Fibroblast of skin of right biceps (primary cell): ENCODE results near the gene RHOH.

ENCODE experiments used
- DNase-seq: peaks from one replicate; pipeline ENCODE4 v3.0.0-alpha.2; 2013

The RHOH gene

DNA sequence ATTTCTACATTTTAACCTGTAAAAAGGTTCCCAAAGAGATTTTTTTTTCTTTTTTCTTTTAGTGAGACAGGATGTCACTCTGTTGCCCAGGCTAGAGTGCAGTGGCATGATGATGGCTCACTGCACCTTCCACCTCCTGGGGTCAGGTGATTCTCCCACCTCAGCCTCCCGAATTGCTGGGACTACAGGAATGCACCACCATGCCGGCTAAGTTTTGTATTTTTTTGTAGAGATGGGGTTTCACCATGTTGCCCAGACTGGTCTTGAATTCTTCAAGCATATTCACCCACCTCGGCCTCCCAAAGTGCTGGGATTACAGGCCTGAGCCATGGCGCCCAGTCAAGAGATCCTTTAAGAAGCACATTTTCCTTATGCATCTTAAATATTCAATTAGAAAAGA lies 12.6 kb downstream of the RHOH start:
- DNase-seq: no peak

DNA sequence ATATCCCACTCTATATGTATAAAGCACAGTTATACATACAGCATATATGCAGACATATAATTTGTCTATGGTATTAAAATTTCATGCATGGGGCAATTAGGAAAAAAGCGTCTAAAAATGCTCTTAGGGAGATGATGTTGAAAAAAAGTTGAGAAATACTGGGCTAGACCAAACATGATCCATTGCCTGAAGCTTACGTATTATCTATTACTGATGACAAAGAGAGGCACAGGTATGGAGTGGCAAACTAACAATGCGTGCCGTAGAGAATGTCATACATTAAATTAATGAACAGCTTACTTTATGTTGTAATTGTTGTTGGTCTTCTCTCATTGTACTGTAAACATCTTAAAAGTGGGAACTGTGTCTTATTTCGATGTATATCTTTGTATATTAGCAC lies 13.9 kb downstream of the RHOH start:
- no peak for DNase-seq

DNA sequence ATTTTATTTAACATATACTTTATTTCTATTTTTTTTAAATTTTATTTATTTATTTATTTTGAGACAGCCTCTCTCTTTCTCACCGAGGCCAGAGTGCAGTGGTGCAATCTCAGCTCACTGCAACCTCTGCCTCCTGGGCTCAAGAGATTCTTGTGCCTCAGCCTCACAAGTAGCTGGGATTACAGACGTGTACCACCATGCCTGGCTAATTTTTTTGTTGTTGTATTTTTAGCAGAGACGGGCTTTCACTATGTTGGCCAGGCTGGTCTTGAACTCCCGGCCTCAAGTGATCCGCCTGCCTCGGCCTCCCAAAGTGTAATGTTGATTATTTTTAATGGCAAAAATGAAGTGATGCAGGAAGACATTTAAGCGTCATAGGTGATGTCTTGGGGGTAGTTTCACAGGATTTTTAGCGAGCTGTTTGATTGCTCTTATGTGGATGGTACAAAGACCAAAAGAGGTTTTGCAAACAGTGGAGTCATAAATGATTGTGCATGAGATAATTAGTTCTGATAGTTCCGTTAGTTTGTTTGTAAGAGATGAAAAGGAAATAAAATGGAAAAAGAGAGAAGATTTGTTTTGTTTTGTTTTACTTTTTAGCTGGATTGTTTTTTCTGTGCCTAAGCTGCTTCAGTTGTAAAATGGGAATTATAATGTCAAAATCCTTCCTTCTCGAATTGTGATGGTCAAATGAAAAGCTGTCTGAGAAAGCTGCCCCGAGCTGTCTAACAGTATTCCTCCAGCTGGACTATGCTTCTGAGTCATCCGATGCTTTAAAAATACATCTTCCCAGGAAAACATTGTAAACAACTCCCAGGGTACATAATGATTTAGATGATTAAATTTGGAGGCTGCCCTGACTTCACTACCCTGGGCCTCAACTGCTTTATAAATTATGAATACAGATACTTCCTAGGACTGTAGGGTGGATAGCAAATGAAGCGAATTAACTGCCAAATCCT lies 14.7 kb downstream of the RHOH start:
- no peak for DNase-seq

DNA sequence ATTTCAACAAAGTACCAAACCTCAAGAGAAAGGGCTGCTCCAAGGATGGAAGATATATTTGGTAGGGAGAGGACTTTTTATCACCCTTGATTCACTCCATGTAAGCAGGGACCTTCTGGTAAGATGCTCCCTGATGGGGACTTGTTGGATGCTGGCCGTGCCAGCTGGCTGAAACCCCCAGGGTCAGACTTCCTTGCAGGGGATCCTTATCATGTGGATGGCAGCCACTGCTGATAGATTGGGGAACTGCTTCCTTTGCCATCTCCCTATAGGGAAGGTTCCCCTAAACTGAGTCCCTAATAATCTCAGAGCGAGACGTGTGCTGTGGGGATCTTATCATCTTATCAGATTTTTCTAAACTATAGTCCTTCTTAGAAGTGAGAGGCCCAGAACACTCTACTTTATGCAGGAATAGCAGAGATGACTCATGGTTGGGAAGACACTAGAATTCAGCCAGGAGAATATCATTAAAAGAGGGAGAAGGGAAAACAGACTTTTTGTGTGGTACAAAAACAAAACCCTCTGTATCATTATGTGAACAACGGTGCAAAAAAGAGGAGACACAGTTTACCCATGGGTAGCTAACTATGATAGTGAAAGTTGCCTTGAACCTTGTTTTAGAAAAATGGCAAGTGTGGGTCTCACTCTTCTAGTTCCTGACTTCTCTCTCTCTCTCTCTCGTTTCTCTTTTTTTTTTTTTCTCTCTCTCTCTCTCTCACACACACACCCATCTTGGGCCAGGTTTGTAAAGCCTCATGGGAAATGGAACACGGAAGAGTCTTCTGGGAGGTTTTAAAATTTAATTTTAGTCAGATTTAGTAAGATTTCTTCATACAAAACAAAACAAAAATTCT lies 16.1 kb downstream of the RHOH start:
- DNase-seq: peak; percentile 17

DNA sequence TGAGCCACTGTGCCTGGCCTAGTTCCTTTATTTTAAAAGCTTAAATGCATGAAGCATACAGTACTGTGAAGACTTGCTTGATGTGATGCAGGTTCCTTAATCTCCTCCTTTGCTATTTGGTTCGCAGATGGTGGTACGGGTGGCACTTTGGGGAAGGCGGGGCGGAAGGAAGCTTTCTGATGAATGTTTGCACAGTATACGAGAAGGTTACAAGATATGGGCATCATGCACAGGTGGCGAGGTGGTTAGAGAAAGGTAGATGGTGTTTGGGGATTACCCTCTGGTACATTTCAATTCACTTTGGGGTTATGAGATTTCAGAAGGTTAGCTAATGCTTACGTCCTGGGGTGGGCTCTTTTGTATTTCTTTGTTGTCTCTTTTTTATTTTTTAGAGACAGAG lies 17.2 kb downstream of the RHOH start:
- no peak for DNase-seq

DNA sequence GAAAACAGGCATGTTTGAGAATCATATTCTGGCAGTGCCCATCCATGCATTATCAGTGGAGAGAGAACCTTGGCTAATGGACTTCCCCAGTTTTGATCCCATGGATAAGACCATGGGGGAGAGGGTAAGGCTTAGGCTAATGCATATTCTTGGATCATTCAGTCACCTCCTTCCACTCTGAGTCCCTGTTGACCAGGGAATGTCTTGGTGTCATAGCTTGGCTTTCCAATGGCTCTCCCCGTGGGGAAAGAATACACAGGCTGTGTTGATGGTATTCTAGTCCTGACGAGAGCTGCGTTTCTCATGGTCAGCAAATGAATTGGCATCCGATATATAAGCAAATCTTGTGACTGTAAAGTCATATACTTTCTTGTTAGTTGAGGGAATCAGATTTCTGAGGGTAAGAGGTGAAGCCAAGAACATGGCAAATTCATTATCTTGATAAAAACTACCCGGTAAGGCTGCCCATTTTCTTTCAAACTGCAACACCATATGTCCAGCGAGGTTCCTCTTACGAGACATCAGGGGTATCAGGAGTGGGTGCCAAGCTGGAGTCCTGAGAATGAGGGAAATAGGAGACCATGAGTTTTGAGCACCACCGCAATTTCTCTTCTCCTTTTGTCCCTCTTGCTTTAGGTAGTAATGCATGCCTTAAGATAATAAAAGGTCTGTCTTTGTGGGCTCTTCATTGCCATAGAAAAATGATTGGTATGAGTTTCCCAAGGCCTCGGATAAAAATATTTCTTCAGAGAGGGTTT lies 18.0 kb downstream of the RHOH start:
- no peak for DNase-seq

DNA sequence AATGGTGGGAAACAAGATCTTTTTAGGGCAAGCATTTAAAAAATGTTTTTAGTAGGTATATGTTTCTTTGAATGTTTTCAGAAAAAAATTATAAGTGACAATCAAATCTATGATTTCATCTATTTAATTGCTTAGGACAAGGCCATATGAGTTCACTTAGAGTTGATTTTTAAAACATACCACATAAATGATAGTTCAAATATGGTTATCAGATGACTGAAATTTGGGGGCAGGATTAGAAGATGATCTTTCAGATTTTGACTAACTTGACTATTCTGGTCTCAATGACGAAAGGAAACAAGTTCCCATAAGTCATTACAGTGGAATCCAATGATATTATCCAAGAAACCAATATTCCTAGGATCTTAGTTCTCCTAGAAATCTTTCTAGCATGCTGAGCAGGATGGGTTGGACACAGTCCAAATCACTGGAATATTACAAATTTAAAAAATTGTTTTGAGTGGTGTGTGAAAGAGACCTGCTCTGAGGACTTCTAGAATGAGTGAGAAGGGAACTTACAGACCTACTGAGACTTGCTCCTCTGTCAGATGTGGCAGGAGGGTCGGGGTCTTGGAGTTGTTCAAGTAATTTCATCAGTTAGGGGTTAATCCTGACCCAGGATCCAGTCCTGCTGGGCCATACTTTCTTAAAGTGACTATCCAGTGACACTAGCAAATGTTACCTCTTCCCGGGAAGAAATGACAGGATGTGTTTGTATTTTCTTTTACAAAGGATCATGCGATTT lies 20.0 kb downstream of the RHOH start:
- DNase-seq: peak; percentile 48

DNA sequence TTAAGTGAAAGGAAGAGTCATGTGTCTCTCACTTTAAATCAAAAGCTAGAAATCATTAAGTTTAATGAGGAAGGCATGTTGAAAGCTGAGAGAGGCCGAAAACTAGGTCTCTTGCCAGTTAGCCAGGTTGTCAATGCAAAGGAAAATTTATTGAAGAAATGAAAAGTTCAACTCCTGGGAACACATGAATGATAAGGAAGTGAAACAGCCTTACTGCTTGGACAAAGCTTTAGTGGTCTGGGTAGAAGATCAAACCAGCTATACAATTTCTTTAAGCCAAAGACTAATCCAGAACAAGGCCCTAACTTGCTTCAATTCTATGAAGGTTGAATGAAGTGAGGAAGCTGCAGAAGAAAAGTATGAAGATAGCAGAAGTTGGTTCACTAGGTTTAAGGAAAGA lies 24.9 kb downstream of the RHOH start:
- DNase-seq: no peak

DNA sequence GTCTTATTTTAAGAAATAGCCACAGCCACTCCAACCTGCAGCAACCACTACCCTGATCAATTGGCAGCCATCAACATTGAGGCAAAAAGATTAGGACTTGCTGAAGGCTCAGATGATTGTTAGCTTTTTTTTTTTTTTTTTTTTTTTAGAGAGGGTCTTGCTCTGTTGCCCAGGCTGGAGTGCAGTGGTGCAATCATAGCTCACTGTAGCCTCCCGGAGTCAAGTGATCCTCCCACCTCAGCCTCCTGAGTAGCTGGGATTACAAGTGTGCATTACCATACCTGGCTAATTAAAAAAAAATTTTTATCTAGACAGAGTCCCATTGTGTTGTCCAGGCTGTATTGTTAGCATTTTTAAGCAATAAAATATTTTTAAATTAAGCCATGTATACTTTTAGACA lies 26.5 kb downstream of the RHOH start:
- DNase-seq: no peak

DNA sequence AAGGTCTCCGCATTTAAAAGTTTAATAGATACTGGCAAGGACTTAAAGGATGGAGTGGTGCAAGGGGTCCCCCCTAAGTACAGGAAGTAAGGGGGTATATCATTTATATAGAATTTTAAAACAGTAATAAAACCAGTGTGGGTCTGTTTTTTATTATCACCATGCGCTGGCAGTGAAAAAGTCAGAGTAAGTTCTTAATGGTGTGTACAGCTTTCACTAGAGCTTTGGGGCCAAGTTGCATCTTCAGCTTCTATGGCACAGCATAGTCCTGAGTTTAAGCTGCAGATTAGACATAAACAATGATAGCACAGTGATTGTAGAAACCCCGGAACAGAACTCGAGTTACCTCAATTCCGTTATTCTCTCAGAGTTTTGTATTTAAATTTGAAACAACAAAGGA lies 27.6 kb downstream of the RHOH start:
- DNase-seq: no peak

DNA sequence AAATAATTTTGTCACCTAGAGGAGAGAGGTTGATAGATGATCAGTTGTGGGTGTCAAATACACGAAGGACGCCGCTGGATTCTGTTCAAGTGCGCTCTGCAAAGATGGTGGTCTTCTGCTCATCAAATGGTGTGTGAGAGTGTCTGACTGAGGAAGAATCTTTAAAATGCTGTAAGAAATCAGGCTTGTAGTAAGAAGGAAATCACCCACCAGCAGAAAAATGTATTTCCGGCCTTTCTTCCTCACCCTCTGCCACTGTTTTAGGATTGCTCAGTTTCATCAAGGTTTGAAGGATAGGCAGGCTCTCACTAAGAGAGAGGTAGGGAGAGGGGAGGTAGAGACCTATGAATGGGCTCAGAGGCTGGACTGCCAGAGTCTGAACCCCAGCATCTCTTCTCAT lies 28.7 kb downstream of the RHOH start:
- DNase-seq: no peak

DNA sequence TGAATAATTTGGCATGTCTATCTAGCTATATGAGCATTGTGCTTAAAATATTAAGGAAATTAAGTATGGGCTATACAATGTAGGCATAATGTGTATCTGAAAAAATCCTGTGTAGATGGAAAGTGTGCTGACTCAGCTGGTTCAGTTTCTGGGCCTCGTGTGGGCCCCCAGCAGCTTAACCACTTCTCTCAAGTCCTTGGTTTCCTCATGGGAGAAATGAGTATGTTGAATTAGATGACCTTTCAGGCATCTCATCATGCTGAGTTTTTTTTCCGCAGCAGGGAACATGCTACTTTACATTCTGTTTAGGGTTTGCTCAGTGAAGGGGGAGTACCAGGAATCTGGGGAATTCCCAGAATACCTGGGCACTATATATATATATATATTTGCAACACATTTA lies 30.5 kb downstream of the RHOH start:
- no peak for DNase-seq

DNA sequence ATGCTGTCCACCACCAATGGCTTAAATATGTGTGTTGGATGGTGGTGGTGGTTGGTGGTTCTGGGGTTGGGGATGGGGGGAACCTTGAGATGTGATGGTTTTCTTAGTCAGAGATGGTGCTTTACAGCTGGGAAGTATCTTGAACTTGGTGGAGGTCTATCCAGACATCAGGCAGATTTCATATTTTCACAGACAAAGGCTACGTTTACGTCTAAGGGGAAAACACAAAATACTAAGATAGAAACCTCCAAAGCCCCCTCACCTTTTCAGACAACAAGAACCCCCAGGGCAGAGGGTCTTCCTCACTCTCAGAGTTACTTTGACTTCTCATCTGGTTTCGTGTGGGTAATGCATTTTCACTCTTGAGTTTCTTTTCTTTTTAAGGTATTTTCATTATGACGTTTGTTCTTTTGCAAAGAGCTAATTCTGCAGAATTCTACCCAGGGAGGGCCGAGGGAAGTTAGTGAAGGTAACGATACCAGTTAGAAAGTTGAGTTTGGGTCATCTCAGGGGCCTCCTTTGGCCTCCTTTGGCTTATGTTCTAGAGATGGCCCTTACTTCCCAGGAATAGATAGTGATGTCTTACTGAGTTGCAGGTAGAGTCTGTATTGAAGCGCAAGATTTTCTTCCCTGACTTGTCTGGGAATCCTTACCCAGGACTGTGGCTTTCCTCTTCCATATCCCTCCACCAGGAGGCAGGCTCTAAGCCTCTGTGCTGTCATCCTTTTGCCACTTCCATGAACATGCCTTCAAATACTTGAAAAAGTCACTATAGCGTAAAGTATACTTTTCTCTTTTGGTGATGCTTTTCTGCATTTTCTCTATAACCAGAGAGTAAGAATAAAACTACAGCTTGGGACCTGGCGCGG lies 31.9 kb downstream of the RHOH start:
- DNase-seq: no peak

DNA sequence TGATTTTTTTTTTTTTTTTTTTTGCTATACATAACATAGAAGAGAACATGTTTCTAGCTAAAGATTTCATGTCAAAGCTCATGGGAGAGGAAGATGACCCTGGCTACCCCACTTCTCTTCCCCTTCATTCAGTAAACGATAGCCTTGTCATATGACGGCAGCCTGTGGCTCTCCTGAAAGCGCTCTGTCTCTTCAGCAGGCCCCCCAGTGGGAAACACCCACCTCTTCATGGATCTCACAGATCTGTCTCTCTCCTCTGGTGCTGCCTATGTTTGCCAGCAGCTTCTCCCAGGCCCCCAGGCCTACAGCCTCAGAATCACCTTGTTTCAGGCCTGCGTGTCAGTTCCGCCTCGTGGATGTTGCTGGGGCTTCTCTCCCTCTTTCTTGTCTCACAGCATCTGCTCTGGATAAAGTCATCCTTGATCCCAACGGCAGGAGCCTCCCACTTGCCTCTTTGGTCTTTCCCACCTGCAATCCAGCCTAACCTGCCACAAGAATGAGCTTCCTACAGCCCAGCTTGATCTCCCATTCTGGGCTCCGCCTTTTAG lies 34.6 kb downstream of the RHOH start:
- no peak for DNase-seq

DNA sequence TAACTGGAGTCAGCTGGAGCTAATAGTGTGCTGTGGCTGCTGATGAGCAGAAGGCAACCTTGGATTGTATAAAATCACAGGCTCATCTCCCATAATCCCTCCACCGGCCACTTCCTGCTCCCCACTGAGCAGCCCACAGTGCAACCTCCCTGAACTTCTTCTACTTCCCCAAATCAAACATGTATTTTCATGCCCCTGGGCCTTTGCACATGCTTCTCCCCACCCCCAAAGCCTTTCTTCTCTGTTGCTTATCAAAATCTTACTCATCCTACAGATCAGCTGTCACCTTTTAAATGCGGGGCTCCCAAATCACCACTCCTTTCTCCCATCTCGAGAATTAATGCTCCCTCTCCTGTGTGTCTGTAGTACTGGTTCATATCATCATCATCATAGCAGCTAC lies 35.8 kb downstream of the RHOH start:
- no peak for DNase-seq

DNA sequence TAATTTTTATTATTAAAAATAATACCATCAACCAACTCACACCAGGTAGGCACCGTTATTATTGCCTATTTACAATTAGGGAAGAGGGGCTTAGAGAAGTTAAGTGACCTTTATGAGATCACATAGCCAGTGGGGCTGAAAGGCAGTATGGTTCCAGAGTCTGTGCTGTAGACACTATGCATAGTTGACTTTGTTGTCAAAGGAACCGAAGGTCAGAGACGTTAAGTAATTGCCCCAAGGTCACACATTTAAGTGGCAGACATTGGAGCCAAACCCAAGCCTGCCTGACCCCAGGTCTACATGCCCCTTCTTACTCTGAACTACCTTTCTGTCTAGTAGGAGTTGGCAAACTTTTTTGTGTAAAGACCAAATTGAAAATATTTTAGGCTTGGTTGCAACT lies 36.4 kb downstream of the RHOH start:
- DNase-seq: no peak

DNA sequence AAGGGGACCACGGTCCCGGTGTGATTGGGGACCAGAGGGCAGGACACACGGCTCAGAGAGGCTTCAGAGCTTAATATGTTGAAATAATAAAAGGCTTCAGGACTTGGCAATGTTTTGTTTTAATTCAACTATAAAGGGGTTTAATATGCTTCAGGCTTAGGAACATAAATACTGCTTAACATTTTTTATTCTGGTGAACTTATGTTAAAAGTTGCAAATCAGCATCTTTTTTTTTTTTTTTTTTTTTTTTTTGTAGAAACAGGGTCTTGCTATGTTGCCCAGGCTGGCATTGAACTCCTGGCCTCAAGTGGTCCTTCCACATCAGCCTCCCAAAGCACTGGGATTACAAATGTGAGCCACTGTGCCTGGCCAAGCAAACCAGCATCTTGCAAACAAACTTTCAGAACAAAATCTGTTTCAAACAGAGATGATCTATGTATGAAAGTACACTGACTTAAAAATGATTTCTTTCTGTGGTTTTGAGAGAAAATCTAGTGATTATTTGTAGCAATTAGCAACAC lies 37.7 kb downstream of the RHOH start:
- DNase-seq: no peak

DNA sequence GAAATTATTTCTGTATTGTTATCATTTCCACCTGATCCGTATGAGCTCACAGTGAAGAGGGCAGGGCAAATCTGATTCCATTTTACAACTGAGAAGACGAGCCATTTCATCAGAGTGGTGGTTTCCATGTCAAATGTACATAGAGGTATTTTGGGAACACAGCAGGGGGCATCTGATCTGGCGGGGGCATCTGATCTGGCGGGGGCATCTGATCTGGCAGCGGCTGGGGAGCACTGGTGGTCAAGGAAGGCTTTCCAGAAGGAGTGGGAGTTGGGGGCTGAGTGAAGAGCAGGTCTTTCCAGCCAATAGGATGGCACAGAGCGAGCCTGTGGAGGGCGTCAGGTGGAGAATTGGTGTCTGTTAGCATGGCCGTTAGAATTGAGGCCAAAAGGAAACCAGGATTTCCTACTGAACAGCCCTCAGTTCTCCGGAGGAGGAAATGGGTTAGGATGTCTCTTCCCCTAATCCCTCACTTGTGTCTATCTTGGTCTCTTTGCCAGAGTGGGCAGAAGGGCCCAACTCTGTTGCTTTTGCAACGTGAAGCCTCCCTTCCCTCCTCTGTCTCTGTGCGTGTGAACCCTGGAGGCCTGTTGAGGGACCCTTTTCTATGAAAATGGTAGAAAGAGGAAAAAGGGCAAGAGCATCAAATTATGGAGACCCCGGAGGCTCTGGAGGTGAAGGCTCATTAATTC lies 41.3 kb downstream of the RHOH start:
- DNase-seq: no peak

DNA sequence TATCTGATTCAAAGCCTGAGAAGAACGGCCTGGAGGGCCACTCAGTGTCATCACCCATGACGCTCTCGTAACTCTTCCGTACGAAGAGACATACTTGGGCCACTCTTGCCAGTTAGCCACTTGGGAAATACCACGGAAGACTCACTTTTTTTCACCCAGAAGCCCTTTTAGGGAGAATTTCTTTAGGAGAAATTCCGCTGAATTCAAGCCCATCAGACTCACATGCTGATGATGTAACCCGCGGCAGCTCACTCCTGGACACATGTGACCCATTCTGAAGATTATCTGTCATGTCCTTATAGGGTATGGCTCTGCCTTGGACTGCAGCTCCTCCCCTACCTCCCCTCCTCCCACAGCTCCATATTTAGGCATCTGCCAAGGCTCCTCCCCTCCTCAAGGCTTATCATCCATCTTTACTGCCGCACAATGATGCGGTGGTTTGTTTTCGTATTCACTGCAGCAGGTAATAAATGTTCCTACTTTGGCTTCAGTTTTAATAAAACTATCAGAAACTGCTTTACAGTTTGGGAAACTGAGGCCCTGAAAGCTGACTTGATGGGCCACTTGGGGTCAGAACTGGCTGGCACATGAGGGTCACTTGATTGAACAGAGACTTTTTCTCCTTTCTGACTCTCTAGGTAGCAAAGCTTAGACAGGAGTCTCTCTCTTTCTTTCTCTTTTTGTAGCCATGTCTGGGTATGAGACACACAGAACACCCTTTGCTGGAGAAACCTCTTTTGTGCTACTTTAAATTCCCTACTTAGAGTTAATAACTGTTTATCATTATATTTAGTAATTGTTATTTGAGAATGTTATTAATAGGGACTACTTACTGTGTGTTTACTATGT lies 42.1 kb downstream of the RHOH start:
- DNase-seq: no peak
